Activated B cell treated with CpG ODN at 0.5 μM for 24 hours (primary cell): ENCODE measurements around the gene RNF130. TPM values are rescaled to one million over a fixed set of nuclear protein-coding genes. Genes with fewer than 3 reads are reported as not detected.

Source experiments
- ATAC-seq: fragments of 200-7000 bp; cut with Tn5 transposase; one replicate; pipeline ENCODE4 v1.10.0; 2021; ENCODE audit warnings: low read depth, mild to moderate bottlenecking, moderate library complexity
- CTCF ChIA-PET: fragments of 350-600 bp; sonication (Branson Sonifier 250); formaldehyde crosslinking; loops from one replicate; lab custom pipeline; 2021; ENCODE audit warnings: antibody characterized with exemption; lab: Charles Lee
- POLR2A ChIA-PET: fragments of 350-600 bp; sonication (Branson Sonifier 250); formaldehyde crosslinking; loops from one replicate; lab custom pipeline; 2021; ENCODE audit warnings: antibody characterized with exemption; lab: Charles Lee
- DNase-seq: peaks from one replicate; pipeline ENCODE4 v3.0.0; 2022
- H3K27ac Mint-ChIP-seq: one replicate; pipeline ENCODE4 v1.8.0; 2020; ENCODE audit warnings: mixed read lengths
- H3K27me3 Mint-ChIP-seq: one replicate; pipeline ENCODE4 v1.8.0; 2021; ENCODE audit warnings: mixed read lengths
- H3K36me3 Mint-ChIP-seq: one replicate; pipeline ENCODE4 v1.8.0; 2021; ENCODE audit warnings: low read depth, mixed read lengths
- H3K4me1 Mint-ChIP-seq: one replicate; pipeline ENCODE4 v1.8.0; 2021; ENCODE audit warnings: mixed read lengths
- H3K4me3 Mint-ChIP-seq: one replicate; pipeline ENCODE4 v1.8.0; 2020; ENCODE audit warnings: mild to moderate bottlenecking, mixed read lengths
- H3K9me3 Mint-ChIP-seq: one replicate; pipeline ENCODE4 v1.8.0; 2020; ENCODE audit warnings: mixed read lengths
- intact Hi-C: fragments of 100-400 bp; cut with micrococcal nuclease; formaldehyde crosslinking; loops from one replicate; pipeline ENCODE4 v1.15.1; 2024
- total RNA-seq: library from RNA; stranded (reverse); gene quantifications from 2 replicates; pipeline ENCODE4 v1.2.3, GENCODE V29; 2022
- TF ChIP-seq, protein P1 (sequence below): fragments of 200-600 bp; IDR thresholded peaks from one replicate; pipeline ENCODE4 v1.8.0; 2022; ENCODE audit warnings: antibody characterized with exemption, mild to moderate bottlenecking

The RNF130 gene
- total RNA-seq, 1 donor from 2014 or later: 18.5 TPM

DNA sequence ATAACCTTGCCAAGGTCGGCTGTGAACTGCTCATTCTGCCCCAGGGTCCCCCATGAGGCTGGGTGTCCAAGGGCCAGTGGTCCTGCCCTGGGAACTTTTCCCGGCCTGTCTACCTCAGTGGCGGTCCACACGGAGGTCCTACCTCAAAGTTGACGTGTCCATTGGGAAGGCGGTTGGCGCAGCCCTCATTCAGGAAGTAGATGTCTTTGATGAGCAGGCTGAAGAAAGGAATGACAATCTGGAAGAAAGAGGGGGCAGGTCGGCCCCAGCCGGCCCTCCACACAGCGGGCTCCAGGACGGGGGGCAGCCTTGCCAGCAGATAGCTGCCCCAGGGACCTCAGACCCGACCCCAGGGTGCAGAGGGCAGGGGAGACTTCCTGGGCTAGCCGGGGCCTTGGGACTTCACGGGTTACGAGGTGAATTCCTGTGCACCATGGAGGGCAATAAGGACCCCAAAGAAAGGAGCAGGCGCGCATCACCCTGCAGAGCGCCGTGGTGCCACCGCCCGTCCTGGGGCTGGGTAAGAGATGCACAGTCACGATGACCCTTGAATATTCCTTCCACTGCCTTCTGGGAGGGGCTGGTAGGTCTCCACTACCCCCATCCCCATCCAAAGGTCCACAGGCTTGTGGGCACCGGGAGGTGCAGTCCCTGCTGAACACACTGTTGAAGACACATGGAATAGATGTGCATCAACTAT is 42.9 kb upstream of the RNF130 start:
- no peak overlapping the region for H3K4me3 Mint-ChIP-seq
- no peak for DNase-seq
- CTCF ChIA-PET: no interaction called here
- TF ChIP-seq, protein P1, sequence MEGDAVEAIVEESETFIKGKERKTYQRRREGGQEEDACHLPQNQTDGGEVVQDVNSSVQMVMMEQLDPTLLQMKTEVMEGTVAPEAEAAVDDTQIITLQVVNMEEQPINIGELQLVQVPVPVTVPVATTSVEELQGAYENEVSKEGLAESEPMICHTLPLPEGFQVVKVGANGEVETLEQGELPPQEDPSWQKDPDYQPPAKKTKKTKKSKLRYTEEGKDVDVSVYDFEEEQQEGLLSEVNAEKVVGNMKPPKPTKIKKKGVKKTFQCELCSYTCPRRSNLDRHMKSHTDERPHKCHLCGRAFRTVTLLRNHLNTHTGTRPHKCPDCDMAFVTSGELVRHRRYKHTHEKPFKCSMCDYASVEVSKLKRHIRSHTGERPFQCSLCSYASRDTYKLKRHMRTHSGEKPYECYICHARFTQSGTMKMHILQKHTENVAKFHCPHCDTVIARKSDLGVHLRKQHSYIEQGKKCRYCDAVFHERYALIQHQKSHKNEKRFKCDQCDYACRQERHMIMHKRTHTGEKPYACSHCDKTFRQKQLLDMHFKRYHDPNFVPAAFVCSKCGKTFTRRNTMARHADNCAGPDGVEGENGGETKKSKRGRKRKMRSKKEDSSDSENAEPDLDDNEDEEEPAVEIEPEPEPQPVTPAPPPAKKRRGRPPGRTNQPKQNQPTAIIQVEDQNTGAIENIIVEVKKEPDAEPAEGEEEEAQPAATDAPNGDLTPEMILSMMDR: no peak
- intact Hi-C loops: no loop called here
- H3K27ac Mint-ChIP-seq: no peak overlapping the region
- no peak for ATAC-seq
- H3K36me3 Mint-ChIP-seq: no peaks in the 10 kb centered on the region
- H3K27me3 Mint-ChIP-seq: no peaks in the 10 kb centered on the region
- POLR2A ChIA-PET: no interaction called here
- no peaks in the 10 kb centered on the region for H3K4me1 Mint-ChIP-seq
- no peaks in the 10 kb centered on the region for H3K9me3 Mint-ChIP-seq

DNA sequence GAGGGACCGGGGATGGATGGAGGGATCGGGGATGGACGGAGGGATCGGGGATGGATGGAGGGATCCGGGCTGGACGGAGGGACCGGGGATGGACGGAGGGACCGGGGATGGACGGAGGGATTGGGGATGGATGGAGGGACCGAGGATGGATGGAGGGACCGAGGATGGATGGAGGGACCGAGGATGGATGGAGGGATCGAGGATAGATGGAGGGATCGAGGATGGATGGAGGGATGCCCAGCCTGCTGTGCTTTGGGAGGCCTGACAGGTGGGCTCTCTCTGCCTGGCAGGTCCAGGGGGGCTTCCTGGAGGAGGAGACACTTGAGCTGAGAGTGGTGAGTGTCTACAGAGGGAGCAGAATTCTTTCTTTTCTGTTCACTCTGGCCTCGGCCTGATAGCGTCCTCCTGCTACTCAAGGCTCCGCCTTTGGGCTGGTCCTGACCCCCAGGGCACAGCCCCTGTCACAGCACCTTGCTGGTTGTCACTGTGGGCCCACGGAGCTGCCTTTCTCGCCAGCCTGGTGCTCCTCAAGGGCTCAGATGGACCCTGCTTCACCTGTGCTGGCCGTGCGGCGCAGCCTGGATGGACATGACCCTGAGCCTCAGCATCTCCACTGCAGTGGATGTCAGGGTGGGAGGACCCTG is 42.2 kb upstream of the RNF130 start:
- ChIA-PET POLR2A (no interaction called here), CTCF (no interaction called here)
- Mint-ChIP-seq H3K27me3 (no peaks in the 10 kb centered on the region), H3K9me3 (no peaks in the 10 kb centered on the region), H3K27ac (no peak overlapping the region), H3K4me1 (no peaks in the 10 kb centered on the region), H3K36me3 (no peaks in the 10 kb centered on the region), H3K4me3 (no peak overlapping the region)
- intact Hi-C loops: no loop called here
- ATAC-seq (no peak), DNase-seq (no peak)
- TF ChIP-seq, protein P1: no peak

DNA sequence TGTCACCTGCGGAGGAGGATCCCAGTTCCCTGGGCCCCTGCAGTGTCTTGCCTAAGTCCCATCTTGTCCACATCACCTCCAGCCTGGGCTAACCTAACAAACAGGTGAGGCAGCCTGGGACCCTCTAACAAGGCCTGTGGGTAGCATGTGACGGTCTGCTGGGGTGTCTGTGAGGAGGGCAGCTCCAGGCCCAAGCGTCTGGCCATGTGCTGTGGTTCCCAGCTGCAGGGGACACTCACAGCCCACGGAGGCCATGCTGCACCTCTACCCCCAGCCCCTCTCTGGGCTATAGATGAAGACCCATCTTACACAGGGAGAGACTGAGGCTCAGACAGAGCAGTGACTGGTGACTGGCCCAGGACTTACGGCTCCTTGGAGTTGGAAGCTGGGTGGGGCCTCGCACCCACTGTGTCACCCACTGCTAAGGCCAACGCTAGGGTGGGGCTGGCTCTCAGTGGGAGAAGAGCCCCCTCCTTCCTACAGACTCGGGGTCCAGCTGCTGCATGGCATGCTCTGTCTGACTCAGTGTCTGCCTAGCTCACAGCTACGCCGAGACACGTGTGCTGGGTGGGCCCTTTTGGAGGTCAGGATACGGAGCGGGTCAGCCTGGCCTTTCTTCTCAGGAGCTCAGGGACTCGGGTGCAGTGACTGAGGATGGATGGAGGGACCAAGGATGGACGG is 40.8 kb upstream of the RNF130 start:
- no peaks in the 10 kb centered on the region for H3K4me1 Mint-ChIP-seq
- no peak for ATAC-seq
- TF ChIP-seq, protein P1: no peak
- H3K36me3 Mint-ChIP-seq: no peaks in the 10 kb centered on the region
- H3K4me3 Mint-ChIP-seq: no peak overlapping the region
- DNase-seq: no peak
- H3K27me3 Mint-ChIP-seq: no peaks in the 10 kb centered on the region
- intact Hi-C loops: no loop called here
- H3K9me3 Mint-ChIP-seq: peaks cover 7% of the 10 kb centered on the region
- CTCF ChIA-PET: no interaction called here
- H3K27ac Mint-ChIP-seq: no peak overlapping the region
- POLR2A ChIA-PET: no interaction called here

DNA sequence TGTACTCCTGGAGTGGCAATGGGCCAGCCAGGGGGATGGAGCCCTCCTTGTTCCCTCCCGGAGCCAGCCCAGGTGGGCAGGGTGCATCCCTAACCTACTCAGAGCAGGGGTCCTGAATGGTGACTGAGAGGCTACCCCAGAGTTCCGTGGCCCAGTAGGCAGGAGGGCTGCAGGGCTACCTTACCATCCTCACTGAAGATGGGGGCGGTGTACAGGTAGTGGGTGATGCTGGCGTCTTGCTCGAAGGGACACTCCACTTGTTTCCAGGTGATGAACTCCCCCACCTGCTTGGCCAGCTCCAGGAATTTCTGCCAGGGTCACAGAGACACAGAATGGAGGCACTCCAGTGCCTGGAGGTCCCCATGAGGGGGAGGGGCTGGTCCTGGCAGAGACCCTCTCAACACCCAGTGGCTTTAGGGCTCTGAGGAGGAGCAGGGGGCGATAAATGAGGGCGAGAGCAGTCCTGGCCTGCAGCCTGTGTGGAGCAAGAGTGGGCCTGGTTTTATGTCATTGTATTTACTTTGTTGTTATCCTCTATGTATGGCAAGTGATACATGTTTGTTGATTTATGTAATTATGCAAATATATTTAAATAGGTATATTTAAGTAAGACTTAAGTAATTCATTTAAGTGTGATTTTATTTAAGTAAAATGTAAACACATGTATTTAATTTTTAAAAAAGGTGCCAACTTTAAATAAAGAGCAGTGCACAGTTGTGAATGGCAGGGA is 39.9 kb upstream of the RNF130 start:
- Mint-ChIP-seq H3K4me1 (no peaks in the 10 kb centered on the region), H3K9me3 (peaks cover 16% of the 10 kb centered on the region), H3K27me3 (no peaks in the 10 kb centered on the region), H3K4me3 (no peak overlapping the region), H3K36me3 (peaks cover 3% of the 10 kb centered on the region), H3K27ac (no peak overlapping the region)
- TF ChIP-seq, protein P1: no peak
- DNase-seq: no peak
- no peak for ATAC-seq
- intact Hi-C loops: no loop called here
- POLR2A ChIA-PET: no interaction called here
- CTCF ChIA-PET: no interaction called here

DNA sequence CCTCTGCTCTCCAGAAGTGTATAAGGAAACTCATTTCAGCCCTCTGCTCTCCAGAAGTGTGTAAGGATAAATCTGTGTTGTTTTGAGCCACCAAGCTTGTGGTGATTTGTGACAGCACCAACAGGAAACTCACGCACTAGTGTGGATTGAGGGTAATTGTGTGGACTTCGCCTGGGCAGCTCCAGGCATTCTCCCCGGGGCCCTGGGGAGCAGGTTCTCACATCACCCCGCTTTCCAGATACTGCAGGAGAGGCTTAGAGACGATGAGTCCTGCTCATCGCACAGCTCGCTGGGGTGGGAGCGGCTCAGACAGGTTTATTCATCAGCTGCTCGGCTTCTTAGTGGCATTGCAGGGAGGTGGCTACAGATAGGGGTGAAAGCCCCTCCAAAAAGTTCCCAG is 38.4 kb upstream of the RNF130 start:
- ATAC-seq (no peak), DNase-seq (no peak)
- Mint-ChIP-seq H3K4me1 (no peaks in the 10 kb centered on the region), H3K9me3 (peaks cover 20% of the 10 kb centered on the region), H3K27me3 (no peaks in the 10 kb centered on the region), H3K36me3 (peaks cover 3% of the 10 kb centered on the region), H3K27ac (no peak overlapping the region), H3K4me3 (no peak overlapping the region)
- POLR2A ChIA-PET: no interaction called here
- TF ChIP-seq, protein P1: no peak
- intact Hi-C loops: no loop called here
- CTCF ChIA-PET: no interaction called here
